SK-N-SH treated with all-trans-retinoic acid at 6 μM for 48 hours (cell line): ENCODE results near the gene MIDN.

Experiments
- ARNTL ChIP-seq: fragments of 450-650 bp; formaldehyde crosslinking; IDR thresholded peaks from 2 replicates; pipeline ENCODE4 v1.5.0; 2020; ENCODE audit warnings: low read depth, mild to moderate bottlenecking, moderate library complexity, borderline replicate concordance
- BACH2 ChIP-seq: fragments of 250-450 bp; sonication (Bioruptor Pico); IDR thresholded peaks from 2 replicates; pipeline ENCODE4 v1.9.0; 2021; ENCODE audit warnings: mild to moderate bottlenecking, borderline replicate concordance
- ESRRG ChIP-seq: fragments of 250-450 bp; sonication (Bioruptor Pico); IDR thresholded peaks from 2 replicates; pipeline ENCODE4 v1.6.1; 2021; ENCODE audit warnings: mild to moderate bottlenecking
- PATZ1 ChIP-seq: fragments of 250-450 bp; sonication (Bioruptor Pico); IDR thresholded peaks from 2 replicates; pipeline ENCODE4 v1.8.0; 2020; ENCODE audit warnings: mild to moderate bottlenecking, moderate library complexity, borderline replicate concordance
- POU6F1 ChIP-seq: fragments of 250-450 bp; sonication (Bioruptor Pico); IDR thresholded peaks from 2 replicates; pipeline ENCODE4 v1.8.0; 2021; ENCODE audit warnings: low read depth, mild to moderate bottlenecking, moderate library complexity, borderline replicate concordance
- PPARA ChIP-seq: fragments of 250-450 bp; sonication (Bioruptor Pico); IDR thresholded peaks from 2 replicates; pipeline ENCODE4 v1.5.0; 2020; ENCODE audit warnings: mild to moderate bottlenecking, borderline replicate concordance
- RARB ChIP-seq: fragments of 250-450 bp; sonication (Bioruptor Pico); IDR thresholded peaks from 2 replicates; pipeline ENCODE4 v1.8.0; 2021; ENCODE audit warnings: mild to moderate bottlenecking, moderate library complexity
- SNAI2 ChIP-seq: fragments of 250-450 bp; sonication (Bioruptor Pico); IDR thresholded peaks from 2 replicates; pipeline ENCODE4 v1.5.0; 2020; ENCODE audit warnings: mild to moderate bottlenecking, moderate library complexity
- TCF4 ChIP-seq: fragments of 250-450 bp; sonication (Bioruptor Pico); IDR thresholded peaks from 2 replicates; pipeline ENCODE4 v1.8.0; 2021; ENCODE audit warnings: mild to moderate bottlenecking, moderate library complexity, borderline replicate concordance
- ZFP3 ChIP-seq: fragments of 250-450 bp; sonication (Bioruptor Pico); IDR thresholded peaks from 2 replicates; pipeline ENCODE4 v1.5.0; 2020; ENCODE audit warnings: mild to moderate bottlenecking, moderate library complexity
- ZFP30 ChIP-seq: fragments of 450-650 bp; formaldehyde crosslinking; IDR thresholded peaks from 2 replicates; pipeline ENCODE4 v1.5.0; 2022; ENCODE audit warnings: mild to moderate bottlenecking, moderate library complexity
- ZNF8 ChIP-seq: fragments of 450-650 bp; formaldehyde crosslinking; IDR thresholded peaks from 2 replicates; pipeline ENCODE4 v1.5.0; 2020; ENCODE audit warnings: mild to moderate bottlenecking, moderate library complexity
- TF ChIP-seq, protein P1 (sequence below): fragments of 250-450 bp; sonication (Bioruptor Pico); IDR thresholded peaks from 2 replicates; pipeline ENCODE4 v1.5.1; 2021; ENCODE audit warnings: mild to moderate bottlenecking, moderate library complexity
- TF ChIP-seq, protein P2 (sequence below): fragments of 250-450 bp; sonication (Bioruptor Pico); IDR thresholded peaks from 2 replicates; pipeline ENCODE4 v1.5.0; 2020; ENCODE audit warnings: mild to moderate bottlenecking, moderate library complexity

GRCh38 chr19:1213391-1214286, 34.7 kb upstream of the MIDN start:
- TF ChIP-seq ESRRG (no peak), ZFP3 (no peak), PATZ1 (CRISPR knock-in tag) (no peak), POU6F1 (CRISPR knock-in tag) (no peak), BACH2 (CRISPR knock-in tag) (no peak), ZFP30 (no peak), ARNTL (CRISPR knock-in tag) (no peak), SNAI2 (CRISPR knock-in tag) (no peak), RARB (no peak), ZNF8 (CRISPR knock-in tag) (no peak), PPARA (CRISPR knock-in tag) (no peak), TCF4 (CRISPR knock-in tag) (no peak)
- TF ChIP-seq, protein P1, sequence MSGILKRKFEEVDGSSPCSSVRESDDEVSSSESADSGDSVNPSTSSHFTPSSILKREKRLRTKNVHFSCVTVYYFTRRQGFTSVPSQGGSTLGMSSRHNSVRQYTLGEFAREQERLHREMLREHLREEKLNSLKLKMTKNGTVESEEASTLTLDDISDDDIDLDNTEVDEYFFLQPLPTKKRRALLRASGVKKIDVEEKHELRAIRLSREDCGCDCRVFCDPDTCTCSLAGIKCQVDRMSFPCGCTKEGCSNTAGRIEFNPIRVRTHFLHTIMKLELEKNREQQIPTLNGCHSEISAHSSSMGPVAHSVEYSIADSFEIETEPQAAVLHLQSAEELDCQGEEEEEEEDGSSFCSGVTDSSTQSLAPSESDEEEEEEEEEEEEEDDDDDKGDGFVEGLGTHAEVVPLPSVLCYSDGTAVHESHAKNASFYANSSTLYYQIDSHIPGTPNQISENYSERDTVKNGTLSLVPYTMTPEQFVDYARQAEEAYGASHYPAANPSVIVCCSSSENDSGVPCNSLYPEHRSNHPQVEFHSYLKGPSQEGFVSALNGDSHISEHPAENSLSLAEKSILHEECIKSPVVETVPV: no peak
- TF ChIP-seq, protein P2, sequence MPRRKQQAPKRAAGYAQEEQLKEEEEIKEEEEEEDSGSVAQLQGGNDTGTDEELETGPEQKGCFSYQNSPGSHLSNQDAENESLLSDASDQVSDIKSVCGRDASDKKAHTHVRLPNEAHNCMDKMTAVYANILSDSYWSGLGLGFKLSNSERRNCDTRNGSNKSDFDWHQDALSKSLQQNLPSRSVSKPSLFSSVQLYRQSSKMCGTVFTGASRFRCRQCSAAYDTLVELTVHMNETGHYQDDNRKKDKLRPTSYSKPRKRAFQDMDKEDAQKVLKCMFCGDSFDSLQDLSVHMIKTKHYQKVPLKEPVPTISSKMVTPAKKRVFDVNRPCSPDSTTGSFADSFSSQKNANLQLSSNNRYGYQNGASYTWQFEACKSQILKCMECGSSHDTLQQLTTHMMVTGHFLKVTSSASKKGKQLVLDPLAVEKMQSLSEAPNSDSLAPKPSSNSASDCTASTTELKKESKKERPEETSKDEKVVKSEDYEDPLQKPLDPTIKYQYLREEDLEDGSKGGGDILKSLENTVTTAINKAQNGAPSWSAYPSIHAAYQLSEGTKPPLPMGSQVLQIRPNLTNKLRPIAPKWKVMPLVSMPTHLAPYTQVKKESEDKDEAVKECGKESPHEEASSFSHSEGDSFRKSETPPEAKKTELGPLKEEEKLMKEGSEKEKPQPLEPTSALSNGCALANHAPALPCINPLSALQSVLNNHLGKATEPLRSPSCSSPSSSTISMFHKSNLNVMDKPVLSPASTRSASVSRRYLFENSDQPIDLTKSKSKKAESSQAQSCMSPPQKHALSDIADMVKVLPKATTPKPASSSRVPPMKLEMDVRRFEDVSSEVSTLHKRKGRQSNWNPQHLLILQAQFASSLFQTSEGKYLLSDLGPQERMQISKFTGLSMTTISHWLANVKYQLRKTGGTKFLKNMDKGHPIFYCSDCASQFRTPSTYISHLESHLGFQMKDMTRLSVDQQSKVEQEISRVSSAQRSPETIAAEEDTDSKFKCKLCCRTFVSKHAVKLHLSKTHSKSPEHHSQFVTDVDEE (CRISPR knock-in tag): no peak
